Stimulated activated naive CD8-positive, alpha-beta T cell treated with anti-CD3 and anti-CD28 coated beads, Interleukin-15, Interleukin-2, amounts not matched to agents 100 ng/mL and 50 ng/mL, for 24 hours (primary cell): Measurements from ENCODE around the gene SNAP91.
A peak's percentile ranks its signal among the peaks of the same experiment; 100 is the strongest.
"Not testable (repeated sequence)": the region's sequence is repeated elsewhere in the genome, so short reads cannot be mapped to it uniquely, and the experiment has no call there.

Source experiments
- H3K27ac Mint-ChIP-seq: one replicate; pipeline ENCODE4 v1.8.0; 2021; ENCODE audit warnings: mild to moderate bottlenecking, mixed read lengths
- H3K27me3 Mint-ChIP-seq: one replicate; pipeline ENCODE4 v1.8.0; 2021; ENCODE audit warnings: mixed read lengths
- H3K36me3 Mint-ChIP-seq: one replicate; pipeline ENCODE4 v1.8.0; 2021; ENCODE audit warnings: low read depth, mixed read lengths
- H3K4me1 Mint-ChIP-seq: one replicate; pipeline ENCODE4 v1.8.0; 2021; ENCODE audit warnings: low read depth, mixed read lengths
- H3K4me3 Mint-ChIP-seq: one replicate; pipeline ENCODE4 v1.8.0; 2021; ENCODE audit warnings: mild to moderate bottlenecking, mixed read lengths
- H3K9me3 Mint-ChIP-seq: one replicate; pipeline ENCODE4 v1.8.0; 2021; ENCODE audit warnings: mixed read lengths

SNAP91 gene, protein sequence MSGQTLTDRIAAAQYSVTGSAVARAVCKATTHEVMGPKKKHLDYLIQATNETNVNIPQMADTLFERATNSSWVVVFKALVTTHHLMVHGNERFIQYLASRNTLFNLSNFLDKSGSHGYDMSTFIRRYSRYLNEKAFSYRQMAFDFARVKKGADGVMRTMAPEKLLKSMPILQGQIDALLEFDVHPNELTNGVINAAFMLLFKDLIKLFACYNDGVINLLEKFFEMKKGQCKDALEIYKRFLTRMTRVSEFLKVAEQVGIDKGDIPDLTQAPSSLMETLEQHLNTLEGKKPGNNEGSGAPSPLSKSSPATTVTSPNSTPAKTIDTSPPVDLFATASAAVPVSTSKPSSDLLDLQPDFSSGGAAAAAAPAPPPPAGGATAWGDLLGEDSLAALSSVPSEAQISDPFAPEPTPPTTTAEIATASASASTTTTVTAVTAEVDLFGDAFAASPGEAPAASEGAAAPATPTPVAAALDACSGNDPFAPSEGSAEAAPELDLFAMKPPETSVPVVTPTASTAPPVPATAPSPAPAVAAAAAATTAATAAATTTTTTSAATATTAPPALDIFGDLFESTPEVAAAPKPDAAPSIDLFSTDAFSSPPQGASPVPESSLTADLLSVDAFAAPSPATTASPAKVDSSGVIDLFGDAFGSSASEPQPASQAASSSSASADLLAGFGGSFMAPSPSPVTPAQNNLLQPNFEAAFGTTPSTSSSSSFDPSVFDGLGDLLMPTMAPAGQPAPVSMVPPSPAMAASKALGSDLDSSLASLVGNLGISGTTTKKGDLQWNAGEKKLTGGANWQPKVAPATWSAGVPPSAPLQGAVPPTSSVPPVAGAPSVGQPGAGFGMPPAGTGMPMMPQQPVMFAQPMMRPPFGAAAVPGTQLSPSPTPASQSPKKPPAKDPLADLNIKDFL

DNA sequence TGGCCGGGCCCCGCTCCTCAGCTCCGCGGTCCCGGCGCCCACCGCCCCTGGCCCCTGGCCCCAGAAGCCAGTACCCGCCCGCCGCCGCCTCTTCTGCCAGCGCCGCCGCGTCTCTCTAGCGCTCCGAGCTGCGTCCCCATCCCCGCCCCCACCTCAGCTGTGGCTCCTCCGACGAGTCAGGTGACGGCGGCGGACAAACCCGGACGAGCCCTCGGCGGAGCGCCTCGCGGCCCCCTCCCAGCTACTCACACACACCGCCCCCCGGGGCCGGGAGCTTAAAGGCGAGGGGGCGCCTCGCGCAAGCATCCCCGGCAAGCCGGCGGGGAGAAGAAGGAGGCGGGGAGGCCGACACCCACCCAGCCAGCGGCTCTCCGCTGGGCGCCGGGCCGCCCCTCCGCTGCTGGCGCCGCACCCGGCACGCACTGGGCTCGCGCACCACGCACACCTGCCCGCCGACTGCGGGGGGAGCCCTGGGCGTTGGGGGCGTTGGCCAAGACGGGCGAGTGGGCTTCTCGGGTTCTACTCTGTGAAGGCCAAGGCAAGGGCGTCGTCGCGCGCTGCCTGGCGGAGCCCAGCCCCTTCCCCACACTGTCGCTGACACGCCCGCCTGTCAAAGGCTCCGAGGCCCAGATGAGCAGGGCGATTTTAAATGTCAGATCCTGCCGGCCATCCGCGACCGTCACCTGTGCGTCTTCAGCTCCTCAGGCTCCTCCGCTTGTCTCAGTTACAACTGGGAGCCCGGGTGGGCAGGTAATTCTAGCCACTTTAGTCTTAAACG lies at the start of gene SNAP91:
Gene SNAP91, minus strand, starts transcription at position 132 of the 778 bp plus-strand sequence. CDS start 1,174 bp downstream, outside the sequence.
- peaks cover 5% of the 10 kb centered on the region for H3K4me1 Mint-ChIP-seq
- peak within 1 kb of the TSS; percentile 48 for H3K4me3 Mint-ChIP-seq
- peaks cover 5% of the 10 kb centered on the region for H3K9me3 Mint-ChIP-seq
- no peak within 1 kb of the TSS for H3K27ac Mint-ChIP-seq
- no peaks in the 10 kb centered on the region for H3K36me3 Mint-ChIP-seq
- peaks cover 51% of the 10 kb centered on the region for H3K27me3 Mint-ChIP-seq

DNA sequence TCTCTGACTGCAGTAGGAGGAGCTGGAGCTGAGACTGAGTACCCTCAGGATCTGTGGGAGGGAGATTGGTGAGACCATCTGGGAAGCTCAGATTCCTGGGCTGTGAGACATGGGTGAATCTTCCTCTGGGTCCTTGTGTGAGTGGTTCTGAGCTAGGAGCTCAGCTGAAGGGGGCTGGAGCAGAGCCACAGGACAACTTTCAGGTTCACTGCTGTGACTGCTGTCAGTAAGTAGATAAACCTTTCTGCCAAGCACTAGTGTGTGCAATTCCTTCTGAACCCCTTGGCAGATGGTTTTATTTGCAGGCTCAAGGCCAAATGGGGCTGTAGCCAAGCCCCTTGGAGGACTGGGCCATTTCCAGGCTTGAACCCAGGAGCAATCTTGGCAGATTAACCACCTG lies 49.6 kb upstream of the SNAP91 start:
- H3K27ac Mint-ChIP-seq: no peak overlapping the region
- H3K4me3 Mint-ChIP-seq: no peak overlapping the region
- no peaks in the 10 kb centered on the region for H3K36me3 Mint-ChIP-seq
- peaks cover 30% of the 10 kb centered on the region for H3K9me3 Mint-ChIP-seq
- H3K4me1 Mint-ChIP-seq: no peaks in the 10 kb centered on the region
- H3K27me3 Mint-ChIP-seq: no peaks in the 10 kb centered on the region

DNA sequence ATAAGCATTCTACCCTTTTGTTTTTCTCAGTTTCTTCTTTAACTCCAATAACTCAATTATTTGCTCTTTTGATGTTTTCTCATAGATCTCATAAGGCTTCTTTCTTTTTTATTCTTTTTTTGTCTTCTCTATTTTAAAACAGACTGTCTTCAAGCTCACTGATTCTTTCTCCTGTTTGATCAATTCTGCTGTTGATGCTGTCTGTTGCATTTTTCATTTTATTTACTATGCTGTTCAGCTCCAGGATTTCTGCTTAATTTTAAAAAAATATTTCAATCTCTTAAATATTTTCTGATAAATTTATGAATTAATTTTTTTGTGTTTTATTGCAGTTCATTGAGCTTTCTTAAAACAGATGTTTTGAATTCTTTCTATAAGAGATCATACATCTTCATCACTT lies 48.1 kb upstream of the SNAP91 start:
- Mint-ChIP-seq H3K36me3 (no peaks in the 10 kb centered on the region), H3K9me3 (peaks cover 30% of the 10 kb centered on the region), H3K4me1 (no peaks in the 10 kb centered on the region), H3K27ac (no peak overlapping the region), H3K27me3 (no peaks in the 10 kb centered on the region), H3K4me3 (no peak overlapping the region)

DNA sequence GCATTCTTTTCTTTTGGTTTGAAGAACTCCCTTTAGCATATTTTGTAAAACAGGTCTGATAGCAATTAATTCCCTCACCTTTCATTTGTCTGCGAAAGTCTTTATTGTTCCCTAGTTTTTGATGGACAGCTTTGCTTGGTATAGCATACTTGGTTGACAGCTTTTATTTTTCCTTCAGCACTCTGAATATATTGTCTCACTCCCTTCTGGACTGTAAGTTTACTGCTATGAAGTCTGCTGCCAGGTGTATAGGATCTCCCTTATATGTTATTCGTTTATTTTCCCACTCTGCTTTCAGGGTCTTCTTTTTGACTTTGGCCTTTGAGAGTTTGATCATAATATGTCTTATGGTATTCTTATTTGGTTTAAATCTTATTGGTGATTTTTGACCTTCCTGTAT lies 47.7 kb upstream of the SNAP91 start:
- Mint-ChIP-seq H3K27me3 (no peaks in the 10 kb centered on the region), H3K27ac (no peak overlapping the region), H3K9me3 (peaks cover 30% of the 10 kb centered on the region), H3K4me3 (no peak overlapping the region), H3K4me1 (no peaks in the 10 kb centered on the region), H3K36me3 (no peaks in the 10 kb centered on the region)

DNA sequence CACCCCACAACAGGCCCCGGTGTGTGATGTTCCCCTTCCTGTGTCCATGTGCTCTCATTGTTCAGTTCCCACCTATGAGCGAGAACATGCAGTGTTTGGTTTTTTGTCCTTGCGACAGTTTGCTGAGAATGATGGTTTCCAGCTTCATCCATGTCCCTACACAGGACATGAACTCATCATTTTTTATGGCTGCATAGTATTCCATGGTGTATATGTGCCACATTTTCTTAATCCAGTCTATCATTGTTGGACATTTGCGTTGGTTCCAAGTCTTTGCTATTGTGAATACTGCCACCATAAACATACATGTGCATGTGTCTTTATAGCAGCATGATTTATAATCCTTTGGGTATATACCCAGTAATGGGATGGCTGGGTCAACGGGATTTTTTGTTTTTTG lies 43.5 kb upstream of the SNAP91 start:
- peaks cover 26% of the 10 kb centered on the region for H3K9me3 Mint-ChIP-seq
- not testable (repeated sequence) for H3K4me1 Mint-ChIP-seq, H3K27ac Mint-ChIP-seq, H3K27me3 Mint-ChIP-seq, H3K36me3 Mint-ChIP-seq, H3K4me3 Mint-ChIP-seq

DNA sequence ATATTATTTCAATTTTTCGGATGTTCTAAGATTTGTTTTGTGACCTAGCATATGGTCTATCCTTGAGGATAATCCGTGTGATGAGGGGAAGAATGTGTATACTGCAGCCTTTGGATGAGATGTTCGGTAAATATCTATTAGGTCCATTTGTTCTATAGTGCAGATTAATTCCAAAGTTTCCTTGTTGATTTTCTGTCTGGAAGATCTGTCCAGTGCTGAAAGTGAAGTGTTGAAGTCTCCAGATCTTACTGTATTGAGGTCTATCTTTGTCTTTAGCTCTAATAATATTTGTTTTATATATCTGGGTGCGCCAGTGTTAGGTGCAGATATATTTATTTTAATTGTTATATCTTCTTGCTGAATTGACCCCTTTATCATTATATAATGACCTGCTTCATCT lies 32.2 kb upstream of the SNAP91 start:
- no peaks in the 10 kb centered on the region for H3K4me1 Mint-ChIP-seq
- peaks cover 4% of the 10 kb centered on the region for H3K27me3 Mint-ChIP-seq
- no peaks in the 10 kb centered on the region for H3K36me3 Mint-ChIP-seq
- peaks cover 5% of the 10 kb centered on the region for H3K9me3 Mint-ChIP-seq
- H3K27ac Mint-ChIP-seq: no peak overlapping the region
- H3K4me3 Mint-ChIP-seq: no peak overlapping the region

DNA sequence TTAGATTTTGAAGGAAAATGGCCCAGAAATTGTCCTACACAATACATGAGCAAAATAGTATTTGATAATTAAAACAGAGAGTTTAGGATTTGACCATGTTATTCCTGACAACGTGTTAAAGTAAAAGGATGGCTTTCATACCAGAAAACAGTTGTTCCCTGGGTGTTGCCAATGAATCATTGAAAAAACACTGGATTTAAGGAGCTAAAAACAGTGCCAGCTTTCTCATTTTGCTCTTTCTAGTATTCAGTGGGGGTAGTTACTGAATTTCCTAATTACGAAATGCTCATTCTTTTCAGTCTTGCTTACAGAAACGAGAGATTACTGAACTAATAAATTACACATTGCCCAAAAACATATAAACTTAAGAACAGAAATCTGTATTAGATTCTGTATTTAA lies 26.6 kb upstream of the SNAP91 start:
- H3K36me3 Mint-ChIP-seq: no peaks in the 10 kb centered on the region
- H3K27me3 Mint-ChIP-seq: no peaks in the 10 kb centered on the region
- no peak overlapping the region for H3K27ac Mint-ChIP-seq
- H3K4me3 Mint-ChIP-seq: no peak overlapping the region
- no peaks in the 10 kb centered on the region for H3K4me1 Mint-ChIP-seq
- H3K9me3 Mint-ChIP-seq: peaks cover 10% of the 10 kb centered on the region

DNA sequence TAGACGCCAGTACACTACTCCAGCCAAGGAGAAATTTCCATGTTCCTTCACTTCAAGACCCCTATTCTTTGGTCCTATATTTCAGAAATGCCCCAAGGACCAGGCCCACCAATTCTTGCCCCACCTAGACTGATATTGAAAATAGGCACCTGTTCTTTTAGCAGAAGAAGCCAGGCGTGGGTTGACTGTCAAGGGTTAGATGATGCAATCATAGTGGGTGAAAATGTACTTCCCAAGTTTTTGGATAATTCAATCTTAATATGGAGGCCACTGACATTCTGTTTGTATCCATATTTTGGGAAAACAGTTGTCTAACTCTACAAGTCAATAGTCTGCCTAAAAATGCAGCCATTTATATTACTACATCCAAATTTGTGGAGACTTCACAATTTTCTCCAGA lies 21.0 kb upstream of the SNAP91 start:
- Mint-ChIP-seq H3K27ac (no peak overlapping the region), H3K36me3 (no peaks in the 10 kb centered on the region), H3K4me1 (no peaks in the 10 kb centered on the region), H3K9me3 (peaks cover 4% of the 10 kb centered on the region), H3K4me3 (no peak overlapping the region), H3K27me3 (no peaks in the 10 kb centered on the region)

DNA sequence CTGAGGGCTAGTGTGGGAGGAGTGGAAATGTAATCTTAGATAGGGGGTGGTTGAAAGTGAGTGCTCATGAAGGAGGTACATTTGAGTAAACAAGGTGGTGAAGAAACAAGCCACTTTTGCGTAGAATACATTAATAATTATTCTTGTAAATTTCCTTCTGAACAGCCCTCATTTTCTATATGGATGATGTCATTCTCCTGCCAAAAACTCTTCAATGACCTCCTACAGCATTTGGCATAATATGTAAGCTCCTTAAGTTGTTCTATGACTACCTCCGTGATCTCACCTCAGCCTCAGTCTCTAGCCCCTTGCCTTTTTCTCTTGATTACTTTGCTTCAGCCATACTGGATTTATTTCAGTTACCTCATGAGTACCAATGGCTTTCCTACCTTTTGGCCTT lies 14.0 kb upstream of the SNAP91 start:
- Mint-ChIP-seq H3K4me1 (no peaks in the 10 kb centered on the region), H3K27ac (no peak overlapping the region), H3K36me3 (no peaks in the 10 kb centered on the region), H3K4me3 (no peak overlapping the region), H3K9me3 (no peaks in the 10 kb centered on the region), H3K27me3 (peaks cover 5% of the 10 kb centered on the region)

DNA sequence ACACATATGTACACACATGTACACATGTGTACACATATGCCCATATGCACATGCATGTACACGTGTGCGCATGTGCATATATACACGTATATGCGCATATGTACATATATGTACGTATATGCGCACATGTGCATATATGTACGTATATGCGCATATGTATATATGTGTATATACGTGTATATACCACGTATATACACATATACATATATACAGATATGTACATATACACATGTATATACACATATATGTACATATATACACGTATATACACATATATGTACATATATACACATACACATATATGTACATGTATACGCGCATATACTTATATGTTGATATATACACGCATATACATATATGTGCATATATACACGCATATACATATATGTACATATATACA lies 8.9 kb upstream of the SNAP91 start:
- Mint-ChIP-seq H3K9me3 (no peaks in the 10 kb centered on the region), H3K27ac (no peak overlapping the region), H3K4me3 (no peak overlapping the region), H3K27me3 (no peaks in the 10 kb centered on the region), H3K36me3 (no peaks in the 10 kb centered on the region), H3K4me1 (no peaks in the 10 kb centered on the region)

DNA sequence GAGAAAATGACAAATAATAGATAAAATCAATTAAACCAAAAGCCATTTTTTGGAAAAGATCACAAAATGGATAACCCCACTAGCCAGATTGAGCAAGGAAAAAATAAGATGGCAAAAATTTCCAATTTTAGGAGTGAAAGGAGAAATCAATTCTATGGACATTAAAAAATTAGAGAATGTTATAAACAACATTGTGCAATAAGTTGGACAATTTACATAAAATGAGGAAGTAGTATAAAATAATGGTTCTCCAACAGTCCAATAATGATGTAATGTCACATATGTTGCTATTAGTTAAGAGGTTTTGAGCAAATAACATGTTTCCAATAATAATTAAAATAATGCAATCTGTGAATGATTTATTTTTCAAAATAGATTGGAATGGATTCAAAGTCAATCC lies 3.1 kb upstream of the SNAP91 start:
- H3K36me3 Mint-ChIP-seq: no peaks in the 10 kb centered on the region
- no peak overlapping the region for H3K27ac Mint-ChIP-seq
- H3K9me3 Mint-ChIP-seq: peaks cover 5% of the 10 kb centered on the region
- H3K4me3 Mint-ChIP-seq: no peak overlapping the region
- peaks cover 5% of the 10 kb centered on the region for H3K4me1 Mint-ChIP-seq
- peaks cover 36% of the 10 kb centered on the region for H3K27me3 Mint-ChIP-seq

DNA sequence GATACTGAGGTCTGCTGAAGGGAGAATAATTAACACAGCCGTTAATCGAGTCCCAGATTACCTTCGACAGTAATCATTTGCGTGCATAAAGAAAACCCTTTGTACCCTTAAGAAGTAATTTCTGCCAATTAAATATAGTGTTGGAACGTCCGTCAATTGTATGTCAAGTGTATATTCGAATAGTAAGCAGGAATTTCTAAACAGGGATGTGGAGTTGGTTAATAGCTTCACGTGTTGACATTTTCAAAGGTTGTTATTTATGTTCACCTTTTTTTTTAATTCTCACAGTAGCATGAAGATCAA lies 798 bp upstream of the SNAP91 start:
- no peak overlapping the region for H3K4me3 Mint-ChIP-seq
- no peaks in the 10 kb centered on the region for H3K36me3 Mint-ChIP-seq
- peaks cover 5% of the 10 kb centered on the region for H3K9me3 Mint-ChIP-seq
- H3K27me3 Mint-ChIP-seq: peaks cover 49% of the 10 kb centered on the region
- peaks cover 5% of the 10 kb centered on the region for H3K4me1 Mint-ChIP-seq
- H3K27ac Mint-ChIP-seq: no peak overlapping the region

DNA sequence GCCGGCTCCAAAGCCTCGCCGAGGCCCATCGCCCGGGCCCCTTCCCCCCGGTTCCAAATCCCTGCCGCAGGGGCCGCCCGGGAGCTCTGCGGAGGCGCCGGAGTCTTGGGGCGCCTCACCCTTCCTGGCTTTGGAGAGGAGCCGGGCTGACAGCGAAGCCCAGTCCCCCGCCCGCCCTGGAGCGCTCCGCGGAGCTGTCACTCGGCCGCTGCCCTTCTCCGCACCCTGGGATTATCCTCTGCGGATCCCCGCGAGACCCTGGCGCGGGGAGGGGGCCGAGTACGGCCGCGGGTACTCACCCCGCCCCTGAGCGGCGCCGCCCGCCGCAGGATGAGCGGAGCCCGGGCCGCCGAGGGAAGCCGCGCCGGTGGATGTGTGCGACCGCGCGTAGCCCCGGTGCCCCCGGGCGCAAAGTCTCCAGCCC lies 343 bp downstream of the SNAP91 start:
- Mint-ChIP-seq H3K27ac (no peak overlapping the region), H3K27me3 (peaks cover 51% of the 10 kb centered on the region), H3K9me3 (peaks cover 5% of the 10 kb centered on the region), H3K4me1 (peaks cover 5% of the 10 kb centered on the region), H3K4me3 (no peak overlapping the region), H3K36me3 (no peaks in the 10 kb centered on the region)

DNA sequence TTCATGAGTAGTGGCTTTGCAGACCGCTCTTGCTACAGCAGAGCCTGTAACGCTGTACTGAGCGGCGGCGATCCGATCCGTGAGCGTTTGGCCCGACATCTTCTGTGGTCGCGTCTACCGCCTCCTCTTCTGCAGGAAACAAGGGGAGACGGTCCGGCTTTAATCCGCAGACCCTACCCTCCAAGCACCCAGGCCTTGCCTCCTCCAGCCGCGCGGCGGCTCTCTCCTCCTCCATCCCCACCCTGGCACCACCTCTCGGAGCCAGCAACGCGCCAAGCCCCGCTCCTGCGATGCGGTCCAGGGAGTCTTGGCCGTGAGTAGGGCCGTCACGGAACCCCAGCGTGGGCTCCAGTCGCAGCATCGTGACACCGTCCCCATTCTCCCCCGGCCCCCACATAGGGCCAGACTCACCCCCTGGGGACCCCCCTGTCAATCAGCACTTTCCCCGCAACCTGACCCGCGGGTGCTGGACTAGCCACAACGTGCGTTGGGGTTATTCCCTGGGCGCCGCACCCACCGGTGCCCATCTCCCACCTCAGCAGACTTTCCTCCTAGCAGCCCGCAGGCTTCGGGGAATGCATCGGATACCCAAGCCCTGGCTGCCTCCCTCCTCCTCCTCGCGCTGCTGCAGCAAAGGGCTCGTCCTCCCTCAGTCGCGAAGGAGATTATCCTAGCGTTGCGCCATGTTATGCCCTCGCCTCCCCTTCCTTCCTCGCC lies 914 bp downstream of the SNAP91 start:
- H3K36me3 Mint-ChIP-seq: no peaks in the 10 kb centered on the region
- H3K4me3 Mint-ChIP-seq: no peak overlapping the region
- H3K27me3 Mint-ChIP-seq: peaks cover 51% of the 10 kb centered on the region
- H3K9me3 Mint-ChIP-seq: peaks cover 5% of the 10 kb centered on the region
- no peak overlapping the region for H3K27ac Mint-ChIP-seq
- H3K4me1 Mint-ChIP-seq: peaks cover 5% of the 10 kb centered on the region
